Neural progenitor cell (in vitro differentiated cells): ENCODE data around the gene ERO1A. TPM values are rescaled to one million over a fixed set of nuclear protein-coding genes. Genes with fewer than 3 reads are reported as not detected.

ENCODE experiments used
- DNase-seq: peaks from one replicate; pipeline ENCODE4 v3.0.0-alpha.2; 2016; ENCODE audit warnings: low spot score
- H2AFZ ChIP-seq: fragments of 200-600 bp; sonication (generic); replicated peaks from 2 replicates; pipeline ENCODE4 v1.6.1; 2016; ENCODE audit warnings: antibody characterized with exemption
- H3F3A ChIP-seq: fragments of 200-600 bp; sonication (generic); 2 replicates; pipeline ENCODE4 v1.6.1; 2016; ENCODE audit warnings: antibody characterized with exemption, low read depth
- H3K27ac ChIP-seq: fragments of 200-600 bp; sonication (generic); 2 replicates; pipeline ENCODE4 v1.5.1; 2016; ENCODE audit warnings: mild to moderate bottlenecking
- H3K27me3 ChIP-seq: fragments of 200-600 bp; sonication (generic); 2 replicates; pipeline ENCODE4 v1.6.1; 2016; ENCODE audit warnings: mild to moderate bottlenecking, moderate library complexity
- H3K36me3 ChIP-seq: fragments of 200-600 bp; sonication (generic); 2 replicates; pipeline ENCODE4 v1.5.1; 2016
- H3K4me1 ChIP-seq: fragments of 200-600 bp; sonication (generic); 2 replicates; pipeline ENCODE4 v1.6.1; 2016; ENCODE audit warnings: mixed run types
- H3K4me2 ChIP-seq: fragments of 200-600 bp; sonication (generic); 2 replicates; pipeline ENCODE4 v1.6.1; 2016
- H3K4me3 ChIP-seq: fragments of 200-600 bp; sonication (generic); 2 replicates; pipeline ENCODE4 v1.5.1; 2016
- H3K79me2 ChIP-seq: fragments of 200-600 bp; sonication (generic); 2 replicates; pipeline ENCODE4 v1.6.1; 2016; ENCODE audit warnings: low read depth
- H3K9ac ChIP-seq: fragments of 200-600 bp; sonication (generic); 2 replicates; pipeline ENCODE4 v1.6.1; 2016
- H3K9me3 ChIP-seq: fragments of 200-600 bp; sonication (generic); 2 replicates; pipeline ENCODE4 v1.5.1; 2016; ENCODE audit warnings: low read depth
- H4K20me1 ChIP-seq: fragments of 200-600 bp; sonication (generic); 2 replicates; pipeline ENCODE4 v1.6.1; 2016; ENCODE audit warnings: low read depth
- H3K27ac Mint-ChIP-seq: 3 replicates; pipeline ENCODE4 v1.8.0; 2021; ENCODE audit warnings: mixed read lengths
- H3K27me3 Mint-ChIP-seq: 2 replicates; pipeline ENCODE4 v1.8.0; 2022; ENCODE audit warnings: low read depth, mild to moderate bottlenecking, inconsistent platforms, moderate library complexity, mixed read lengths; ENCODE audit not compliant: insufficient read depth
- H3K36me3 Mint-ChIP-seq: 3 replicates; pipeline ENCODE4 v1.8.0; 2021; ENCODE audit warnings: mixed read lengths
- H3K4me1 Mint-ChIP-seq: 3 replicates; pipeline ENCODE4 v1.8.0; 2021; ENCODE audit warnings: mixed read lengths
- H3K4me3 Mint-ChIP-seq: 3 replicates; pipeline ENCODE4 v1.8.0; 2021; ENCODE audit warnings: mild to moderate bottlenecking, moderate library complexity, mixed read lengths
- H3K9me3 Mint-ChIP-seq: 3 replicates; pipeline ENCODE4 v1.8.0; 2020; ENCODE audit warnings: mixed read lengths
- EZH2 ChIP-seq: fragments of 200-600 bp; sonication (generic); IDR thresholded peaks from 2 replicates; pipeline ENCODE4 v1.6.1; 2017; ENCODE audit warnings: antibody characterized with exemption, mild to moderate bottlenecking, moderate library complexity
- EZH2phosphoT487 ChIP-seq: fragments of 200-600 bp; sonication (generic); IDR thresholded peaks from 2 replicates; pipeline ENCODE4 v1.6.1; 2017; ENCODE audit warnings: antibody characterized with exemption
- total RNA-seq: library from RNA; depleted of rRNA; stranded (reverse); fragments of >200 nt; gene quantifications from 2 replicates; pipeline ENCODE4 v1.2.3, GENCODE V29; 2015; ENCODE audit warnings: low replicate concordance
- TF ChIP-seq, protein P1 (sequence below): fragments of 200-600 bp; sonication (generic); IDR thresholded peaks from 2 replicates; pipeline ENCODE4 v1.5.1; 2017; ENCODE audit warnings: antibody characterized with exemption, mild to moderate bottlenecking

The ERO1A gene
- total RNA-seq, 1 donor from 2014 or later, result 54.1 TPM

DNA sequence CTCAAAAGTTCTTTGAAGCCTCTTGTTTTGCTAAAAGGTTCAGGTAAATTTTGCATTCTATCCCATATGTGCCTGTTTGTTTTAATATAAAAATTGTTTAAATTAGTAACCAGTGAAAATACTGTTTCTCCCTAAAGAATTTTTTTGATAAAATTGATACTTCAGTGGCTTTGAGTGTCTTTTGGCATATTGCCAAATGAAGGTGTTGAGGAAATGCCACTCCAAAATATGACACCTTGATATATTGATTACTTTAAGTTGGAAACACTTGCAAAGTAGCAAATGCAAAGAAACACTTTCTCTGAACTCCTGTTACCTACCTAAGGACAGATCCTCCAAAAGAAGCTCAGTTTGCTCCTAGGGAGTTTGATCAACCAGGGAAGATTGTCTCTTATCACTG lies 43.1 kb upstream of the ERO1A start:
- Histone ChIP-seq H3K27ac (no peak overlapping the region), H3K79me2 (peaks cover 100% of the 10 kb centered on the region), H3K9ac (no peak overlapping the region), H3K9me3 (no peaks in the 10 kb centered on the region), H2AFZ (no peak overlapping the region), H3K36me3 (peaks cover 6% of the 10 kb centered on the region), H3K4me1 (peaks cover 33% of the 10 kb centered on the region), H3K4me2 (no peak overlapping the region), H3F3A (peaks cover 29% of the 10 kb centered on the region), H3K27me3 (no peaks in the 10 kb centered on the region), H4K20me1 (peaks cover 17% of the 10 kb centered on the region), H3K4me3 (no peak overlapping the region)
- Mint-ChIP-seq H3K4me1 (peaks cover 13% of the 10 kb centered on the region), H3K27ac (no peak overlapping the region), H3K36me3 (peaks cover 27% of the 10 kb centered on the region), H3K4me3 (no peak overlapping the region), H3K27me3 (peaks cover 3% of the 10 kb centered on the region), H3K9me3 (peaks cover 2% of the 10 kb centered on the region)
- DNase-seq, result no peak
- TF ChIP-seq EZH2 (no peak), EZH2phosphoT487 (no peak)
- TF ChIP-seq, protein P1, sequence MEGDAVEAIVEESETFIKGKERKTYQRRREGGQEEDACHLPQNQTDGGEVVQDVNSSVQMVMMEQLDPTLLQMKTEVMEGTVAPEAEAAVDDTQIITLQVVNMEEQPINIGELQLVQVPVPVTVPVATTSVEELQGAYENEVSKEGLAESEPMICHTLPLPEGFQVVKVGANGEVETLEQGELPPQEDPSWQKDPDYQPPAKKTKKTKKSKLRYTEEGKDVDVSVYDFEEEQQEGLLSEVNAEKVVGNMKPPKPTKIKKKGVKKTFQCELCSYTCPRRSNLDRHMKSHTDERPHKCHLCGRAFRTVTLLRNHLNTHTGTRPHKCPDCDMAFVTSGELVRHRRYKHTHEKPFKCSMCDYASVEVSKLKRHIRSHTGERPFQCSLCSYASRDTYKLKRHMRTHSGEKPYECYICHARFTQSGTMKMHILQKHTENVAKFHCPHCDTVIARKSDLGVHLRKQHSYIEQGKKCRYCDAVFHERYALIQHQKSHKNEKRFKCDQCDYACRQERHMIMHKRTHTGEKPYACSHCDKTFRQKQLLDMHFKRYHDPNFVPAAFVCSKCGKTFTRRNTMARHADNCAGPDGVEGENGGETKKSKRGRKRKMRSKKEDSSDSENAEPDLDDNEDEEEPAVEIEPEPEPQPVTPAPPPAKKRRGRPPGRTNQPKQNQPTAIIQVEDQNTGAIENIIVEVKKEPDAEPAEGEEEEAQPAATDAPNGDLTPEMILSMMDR, result no peak

DNA sequence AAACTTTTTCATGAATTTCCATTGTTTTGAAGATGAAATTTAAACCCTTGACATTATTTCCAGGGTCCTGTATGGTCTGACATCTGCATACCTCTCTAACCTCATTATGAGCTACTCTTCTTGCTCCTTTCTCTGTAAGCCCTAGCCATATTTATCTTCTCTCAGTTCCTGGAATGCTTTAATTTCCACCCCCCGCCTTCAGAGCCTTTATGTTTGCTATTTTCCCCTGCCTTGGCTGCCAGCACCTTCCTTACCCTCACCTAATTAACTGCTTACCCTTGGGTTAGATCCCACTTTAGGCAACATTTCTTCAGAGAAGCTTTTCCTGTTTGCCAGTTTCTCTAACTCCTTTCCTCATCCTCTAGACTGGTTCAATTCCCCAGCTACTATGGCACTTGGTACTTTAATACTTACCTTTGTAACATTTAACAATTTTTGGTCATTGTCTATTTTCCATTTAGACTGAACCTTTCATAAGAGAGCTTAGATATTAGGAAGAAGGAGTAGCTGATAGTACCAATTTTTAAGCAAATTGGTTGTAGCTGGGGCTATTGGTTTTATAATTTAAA lies 40.6 kb upstream of the ERO1A start:
- Histone ChIP-seq H3K27me3 (no peaks in the 10 kb centered on the region), H3K79me2 (peaks cover 100% of the 10 kb centered on the region), H3K4me2 (peak overlapping the region; percentile 46), H3F3A (peaks cover 38% of the 10 kb centered on the region), H3K36me3 (peaks cover 6% of the 10 kb centered on the region), H3K27ac (peak overlapping the region; percentile 19), H3K9ac (no peak overlapping the region), H2AFZ (no peak overlapping the region), H4K20me1 (peaks cover 12% of the 10 kb centered on the region), H3K4me3 (peak overlapping the region; percentile 21), H3K9me3 (no peaks in the 10 kb centered on the region), H3K4me1 (peaks cover 40% of the 10 kb centered on the region)
- TF ChIP-seq, protein P1, result no peak
- TF ChIP-seq EZH2phosphoT487, result no peak
- no peak for TF ChIP-seq EZH2
- peak; percentile 46 for DNase-seq
- Mint-ChIP-seq H3K27me3 (peaks cover 3% of the 10 kb centered on the region), H3K9me3 (peaks cover 2% of the 10 kb centered on the region), H3K27ac (no peak overlapping the region), H3K36me3 (peaks cover 29% of the 10 kb centered on the region), H3K4me3 (no peak overlapping the region), H3K4me1 (peaks cover 16% of the 10 kb centered on the region)

DNA sequence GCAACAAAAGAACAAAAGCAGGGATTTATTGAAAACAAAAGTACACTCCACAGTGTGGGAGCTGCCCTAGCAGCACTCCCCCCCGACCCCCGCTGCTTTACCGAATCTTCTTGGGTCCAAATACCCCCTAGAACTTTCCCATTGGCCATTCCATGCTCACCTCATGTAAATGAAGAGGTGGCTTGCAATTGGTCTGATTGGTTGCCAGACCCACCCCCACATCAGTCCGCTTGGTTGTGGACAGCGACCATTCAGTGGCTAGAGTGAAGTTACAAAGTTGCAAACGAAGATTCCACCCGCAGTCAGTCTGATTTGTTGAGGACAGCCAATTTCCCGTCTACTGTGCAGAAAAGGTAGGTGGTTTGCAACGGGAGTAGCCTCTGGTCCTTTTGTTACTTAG lies 38.5 kb upstream of the ERO1A start:
- H2AFZ ChIP-seq, result no peak overlapping the region
- TF ChIP-seq EZH2 (no peak), EZH2phosphoT487 (no peak)
- TF ChIP-seq, protein P1, result no peak
- H3K4me3 ChIP-seq, result no peak overlapping the region
- Mint-ChIP-seq H3K27me3 (peaks cover 4% of the 10 kb centered on the region), H3K9me3 (peaks cover 2% of the 10 kb centered on the region), H3K27ac (no peak overlapping the region), H3K4me3 (no peak overlapping the region), H3K4me1 (peaks cover 19% of the 10 kb centered on the region), H3K36me3 (peaks cover 28% of the 10 kb centered on the region)
- H3F3A ChIP-seq, result peaks cover 46% of the 10 kb centered on the region
- H4K20me1 ChIP-seq, result peaks cover 12% of the 10 kb centered on the region
- H3K36me3 ChIP-seq, result peaks cover 3% of the 10 kb centered on the region
- peaks cover 40% of the 10 kb centered on the region for H3K4me1 ChIP-seq
- peak overlapping the region; percentile 15 for H3K4me2 ChIP-seq
- DNase-seq, result peak; percentile 42
- no peak overlapping the region for H3K9ac ChIP-seq
- no peak overlapping the region for H3K27ac ChIP-seq
- no peaks in the 10 kb centered on the region for H3K27me3 ChIP-seq
- no peaks in the 10 kb centered on the region for H3K9me3 ChIP-seq
- H3K79me2 ChIP-seq, result peaks cover 87% of the 10 kb centered on the region
